Mesenchymal stem cell (in vitro differentiated cells and primary cell): ENCODE measurements around the gene FGFR1OP2.

ENCODE experiments used
- DNase-seq: peaks from one replicate; pipeline ENCODE4 v3.0.0-alpha.2; 2013
- H2AFZ ChIP-seq: one replicate; pipeline ENCODE4 v1.6.1; 2013; ENCODE audit warnings: low read depth, mild to moderate bottlenecking, control low read depth, inconsistent platforms, low read length, moderate library complexity
- H2AK5ac ChIP-seq: 2 replicates; pipeline ENCODE4 v1.6.1; 2013; ENCODE audit warnings: low read length, moderate library complexity, mild to moderate bottlenecking, inconsistent platforms; ENCODE audit not compliant: severe bottlenecking
- H2BK120ac ChIP-seq: one replicate; pipeline ENCODE4 v1.6.1; 2013; ENCODE audit warnings: low read depth, mild to moderate bottlenecking, inconsistent platforms, low read length, moderate library complexity
- H2BK12ac ChIP-seq, 2 experiments: one replicate each; pipeline ENCODE4 v1.6.1; 2013; ENCODE audit warnings: inconsistent platforms in 2 of 2, low read length in 2 of 2, mild to moderate bottlenecking in 2 of 2, moderate library complexity in 2 of 2, control low read depth in 1 of 2
- H2BK15ac ChIP-seq: one replicate; pipeline ENCODE4 v1.6.1; 2013; ENCODE audit warnings: mild to moderate bottlenecking, low read depth, inconsistent platforms; ENCODE audit not compliant: poor library complexity, severe bottlenecking
- H2BK5ac ChIP-seq: 2 replicates; pipeline ENCODE4 v1.6.1; 2013; ENCODE audit warnings: low read depth, mild to moderate bottlenecking, low read length, control low read depth, inconsistent platforms; ENCODE audit not compliant: poor library complexity, severe bottlenecking
- H3K14ac ChIP-seq, 2 experiments: one replicate each; pipeline ENCODE4 v1.6.1; 2013; ENCODE audit warnings: inconsistent platforms in 2 of 2, low read length in 2 of 2, control low read depth in 1 of 2, mild to moderate bottlenecking in 1 of 2, moderate library complexity in 1 of 2
- H3K18ac ChIP-seq, 2 experiments: one replicate each; pipeline ENCODE4 v1.6.1; 2013; ENCODE audit warnings: inconsistent platforms in 2 of 2, low read length in 2 of 2, control low read depth in 1 of 2, low read depth in 1 of 2, mild to moderate bottlenecking in 1 of 2
- H3K23ac ChIP-seq, 2 experiments: one replicate each; pipeline ENCODE4 v1.6.1; 2013; ENCODE audit warnings: inconsistent platforms in 2 of 2, low read length in 2 of 2, mild to moderate bottlenecking in 2 of 2, moderate library complexity in 2 of 2, control low read depth in 1 of 2
- H3K27ac ChIP-seq: 2 replicates; pipeline ENCODE4 v1.5.1; 2013; ENCODE audit warnings: mild to moderate bottlenecking, moderate library complexity, low read length, control low read depth, inconsistent platforms; ENCODE audit not compliant: poor library complexity, severe bottlenecking
- H3K27me3 ChIP-seq, 2 experiments: 2 replicates each; pipeline versions ENCODE4 v1.6.1 to v1.7.0; 2013; ENCODE audit warnings: low read length in 2 of 2, mild to moderate bottlenecking in 2 of 2, moderate library complexity in 2 of 2, control low read depth in 1 of 2, inconsistent platforms in 1 of 2; ENCODE audit not compliant: control insufficient read depth in 1 of 2, insufficient read depth in 1 of 2
- H3K36me3 ChIP-seq, 2 experiments: 2 replicates each; pipeline versions ENCODE4 v1.6.1 to v1.7.0; 2013; ENCODE audit warnings: low read length in 2 of 2, control low read depth in 1 of 2, inconsistent platforms in 1 of 2, low read depth in 1 of 2, mild to moderate bottlenecking in 1 of 2; ENCODE audit not compliant: insufficient read depth in 2 of 2, control insufficient read depth in 1 of 2
- H3K4ac ChIP-seq, 2 experiments: one replicate each; pipeline ENCODE4 v1.6.1; 2013; ENCODE audit warnings: inconsistent platforms in 2 of 2, low read length in 2 of 2, mild to moderate bottlenecking in 2 of 2, moderate library complexity in 2 of 2, control low read depth in 1 of 2, low read depth in 1 of 2
- H3K4me1 ChIP-seq: 2 replicates; pipeline ENCODE4 v1.6.1; 2013; ENCODE audit warnings: low read depth, low read length, control low read depth; ENCODE audit not compliant: control insufficient read depth, insufficient read depth
- H3K4me2 ChIP-seq: 2 replicates; pipeline ENCODE4 v1.6.1; 2013; ENCODE audit warnings: low read length, mild to moderate bottlenecking, inconsistent platforms; ENCODE audit not compliant: poor library complexity, severe bottlenecking
- H3K4me3 ChIP-seq, 2 experiments: 2 replicates each; pipeline versions ENCODE4 v1.5.1 to v1.7.0; 2013; ENCODE audit warnings: low read length in 2 of 2, mild to moderate bottlenecking in 2 of 2, control low read depth in 1 of 2, low read depth in 1 of 2; ENCODE audit not compliant: insufficient read depth in 1 of 2
- H3K79me1 ChIP-seq: replicated peaks from 2 replicates; pipeline ENCODE4 v1.6.1; 2013; ENCODE audit warnings: mild to moderate bottlenecking, control low read depth, low read length, inconsistent platforms; ENCODE audit not compliant: poor library complexity, severe bottlenecking
- H3K9ac ChIP-seq: 2 replicates; pipeline ENCODE4 v1.7.0; 2013; ENCODE audit warnings: mild to moderate bottlenecking, low read length, moderate library complexity
- H3K9me3 ChIP-seq: 2 replicates; pipeline ENCODE4 v1.7.0; 2013; ENCODE audit warnings: mild to moderate bottlenecking, low read length; ENCODE audit not compliant: control insufficient read depth
- H4K8ac ChIP-seq: one replicate; pipeline ENCODE4 v1.6.1; 2013; ENCODE audit warnings: inconsistent platforms, mild to moderate bottlenecking, low read length, moderate library complexity
- H4K91ac ChIP-seq: one replicate; pipeline ENCODE4 v1.6.1; 2013; ENCODE audit warnings: mild to moderate bottlenecking, low read length, inconsistent platforms
- WGBS: methylation state at CpG from one replicate; pipeline ENCODE4 v1.1.7; 2013; ENCODE audit warnings: mixed read lengths; 5-methylcytosine and 5-hydroxymethylcytosine counted together

FGFR1OP2 gene

DNA sequence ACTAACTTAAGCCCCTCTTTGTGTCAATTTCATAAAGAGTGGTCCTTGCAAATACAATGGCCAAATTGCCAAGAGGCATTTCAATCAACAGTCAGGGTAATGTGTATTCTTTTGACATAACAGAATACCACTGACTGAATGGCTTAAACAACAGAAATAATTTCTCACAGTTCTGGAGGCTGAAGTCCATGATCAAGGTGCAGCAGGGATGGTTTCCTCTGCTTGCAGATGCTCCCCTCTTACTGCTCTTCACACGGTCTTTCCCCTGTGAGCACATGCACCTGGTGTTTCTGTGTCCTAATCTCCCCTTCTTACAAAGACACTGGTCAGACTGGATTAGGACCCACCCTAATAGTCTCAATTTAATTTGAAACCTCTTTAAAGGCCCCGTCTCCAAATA lies 31.9 kb downstream of the FGFR1OP2 start:
- Histone ChIP-seq H3K4ac (no peak overlapping the region), H2BK120ac (no peak overlapping the region), H3K36me3 (peaks cover 10 to 64% of the 10 kb centered on the region in 2 experiments), H2BK15ac (no peak overlapping the region), H3K27me3 (no peaks in the 10 kb centered on the region), H4K91ac (no peak overlapping the region), H2BK5ac (no peak overlapping the region), H3K23ac (no peak overlapping the region), H3K14ac (no peak overlapping the region), H2AK5ac (no peak overlapping the region), H3K27ac (no peak overlapping the region), H2AFZ (no peak overlapping the region), H3K4me2 (no peak overlapping the region), H3K79me1 (peaks cover 3% of the 10 kb centered on the region), H3K9me3 (no peaks in the 10 kb centered on the region), H3K4me1 (no peaks in the 10 kb centered on the region), H3K18ac (no peak overlapping the region), H3K9ac (no peak overlapping the region), H4K8ac (no peak overlapping the region), H3K4me3 (no peak overlapping the region), H2BK12ac (no peak overlapping the region)
- WGBS = 95% methylated on average over 2 of the region's 2 CpGs
- no peak for DNase-seq

DNA sequence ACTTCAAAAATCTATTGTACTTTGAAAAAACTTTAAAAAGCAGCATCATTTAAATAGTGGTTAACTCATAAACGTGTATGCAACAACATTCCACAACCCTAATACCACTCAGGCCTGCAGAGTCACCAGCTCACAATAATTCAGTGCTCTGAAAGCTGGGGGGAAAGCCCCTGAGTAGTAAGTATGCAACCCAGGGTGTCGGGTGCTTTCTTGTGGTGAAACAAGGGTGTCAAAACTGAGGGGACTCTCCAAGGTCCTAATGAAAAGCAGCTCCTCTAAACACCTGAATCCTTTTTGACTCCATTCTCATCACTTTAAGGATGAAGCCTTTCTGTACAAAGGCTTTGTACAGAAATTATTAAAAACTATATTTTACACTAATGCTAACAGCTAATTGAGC lies 33.7 kb downstream of the FGFR1OP2 start:
- Histone ChIP-seq H3K36me3 (peaks cover 13 to 74% of the 10 kb centered on the region in 2 experiments), H2BK15ac (no peak overlapping the region), H4K91ac (no peak overlapping the region), H3K79me1 (peaks cover 4% of the 10 kb centered on the region), H3K4ac (no peak overlapping the region), H3K18ac (no peak overlapping the region), H3K9me3 (no peaks in the 10 kb centered on the region), H3K27me3 (no peaks in the 10 kb centered on the region), H2BK120ac (no peak overlapping the region), H2BK12ac (no peak overlapping the region), H2BK5ac (no peak overlapping the region), H3K4me3 (no peak overlapping the region), H3K27ac (no peak overlapping the region), H3K4me1 (no peaks in the 10 kb centered on the region), H2AFZ (no peak overlapping the region), H3K9ac (no peak overlapping the region), H4K8ac (no peak overlapping the region), H3K14ac (no peak overlapping the region), H2AK5ac (no peak overlapping the region), H3K23ac (no peak overlapping the region), H3K4me2 (no peak overlapping the region)
- WGBS = 100% methylated on average over 2 of the region's 2 CpGs
- DNase-seq = no peak

DNA sequence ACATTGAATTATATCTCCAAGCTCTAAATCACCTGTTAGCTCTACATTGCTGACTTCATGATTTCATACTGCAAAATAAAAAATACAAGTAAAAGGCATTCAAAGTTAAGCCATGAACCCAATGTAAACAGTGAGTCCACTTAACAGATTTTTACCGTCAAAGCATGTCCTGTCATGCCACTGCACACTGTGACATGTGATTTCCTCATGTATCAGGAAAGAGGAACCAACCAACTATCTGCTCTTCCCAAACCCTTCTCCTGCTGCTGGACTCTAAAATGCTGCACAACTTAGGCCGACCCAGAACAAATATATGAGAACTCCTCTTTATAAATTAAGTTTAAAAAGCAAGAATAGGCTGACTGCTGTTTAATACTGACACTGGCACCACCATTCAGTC lies 38.4 kb downstream of the FGFR1OP2 start:
- Histone ChIP-seq H2AFZ (no peak overlapping the region), H2AK5ac (no peak overlapping the region), H3K27ac (no peak overlapping the region), H3K4ac (no peak overlapping the region), H3K79me1 (peaks cover 17% of the 10 kb centered on the region), H3K4me2 (no peak overlapping the region), H3K36me3 (peaks cover 11 to 62% of the 10 kb centered on the region in 2 experiments), H2BK5ac (no peak overlapping the region), H2BK120ac (no peak overlapping the region), H3K18ac (no peak overlapping the region), H3K4me3 (no peak overlapping the region), H3K23ac (no peak overlapping the region), H2BK12ac (no peak overlapping the region), H2BK15ac (no peak overlapping the region), H3K9ac (no peak overlapping the region), H4K91ac (no peak overlapping the region), H4K8ac (no peak overlapping the region), H3K14ac (no peak overlapping the region), H3K4me1 (no peaks in the 10 kb centered on the region), H3K27me3 (no peaks in the 10 kb centered on the region), H3K9me3 (no peaks in the 10 kb centered on the region)
- WGBS = 98% methylated on average over 1 of the region's 2 CpGs
- no peak for DNase-seq

DNA sequence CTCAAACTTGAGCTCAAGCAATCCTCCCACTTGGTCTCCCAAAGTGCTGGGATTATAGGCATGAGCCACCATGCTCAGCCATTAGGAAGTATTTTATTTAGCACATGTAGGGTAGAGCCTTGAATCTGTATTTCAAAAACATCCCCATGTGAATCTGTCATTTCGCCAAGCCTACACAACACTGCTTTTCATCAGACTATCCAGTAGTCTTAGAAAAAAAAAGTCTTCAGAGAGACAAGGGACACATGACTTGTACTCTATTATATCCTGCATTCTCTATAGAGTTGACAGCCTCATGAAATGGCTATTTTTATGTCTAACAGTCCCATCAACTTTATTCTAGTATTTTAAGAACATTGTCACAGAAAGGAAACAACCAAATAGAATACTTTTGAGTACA lies 40.5 kb downstream of the FGFR1OP2 start:
- no peak overlapping the region for H3K4ac ChIP-seq
- no peaks in the 10 kb centered on the region for H3K4me1 ChIP-seq
- no peak for DNase-seq
- H3K4me2 ChIP-seq = no peak overlapping the region
- H2AK5ac ChIP-seq = no peak overlapping the region
- no peak overlapping the region for H3K4me3 ChIP-seq
- H3K18ac ChIP-seq = no peak overlapping the region
- H3K79me1 ChIP-seq = peaks cover 20% of the 10 kb centered on the region
- H4K91ac ChIP-seq = no peak overlapping the region
- H3K27me3 ChIP-seq = no peaks in the 10 kb centered on the region
- H3K23ac ChIP-seq = no peak overlapping the region
- H2AFZ ChIP-seq = no peak overlapping the region
- H3K27ac ChIP-seq = no peak overlapping the region
- no peak overlapping the region for H2BK12ac ChIP-seq
- peaks cover 14 to 51% of the 10 kb centered on the region in 2 experiments for H3K36me3 ChIP-seq
- H2BK5ac ChIP-seq = no peak overlapping the region
- no peak overlapping the region for H2BK15ac ChIP-seq
- H3K9me3 ChIP-seq = no peaks in the 10 kb centered on the region
- H3K9ac ChIP-seq = no peak overlapping the region
- H3K14ac ChIP-seq = no peak overlapping the region
- H4K8ac ChIP-seq = no peak overlapping the region
- no peak overlapping the region for H2BK120ac ChIP-seq
- 86% methylated on average over 1 of the region's 1 CpG for WGBS
